ENCODE data around the gene FOXB1.

FOXB1 gene

GRCh38 chr15:60004009-60004845 lies at the start of gene FOXB1:
TSS of gene FOXB1 (plus strand) at chr15:60004311. CDS start at chr15:60004964, 653 bp downstream.
- no peak for DNase-seq (ENCODE audit: low read depth in 2 of 2)

GRCh38 chr15:59958288-59958687 lies 45.8 kb upstream of the FOXB1 start:
- no peak for DNase-seq (ENCODE audit: low read depth in 2 of 2)

GRCh38 chr15:59960318-59960717 lies 43.8 kb upstream of the FOXB1 start:
- DNase-seq (ENCODE audit: low read depth in 2 of 2), result no peak

- no peak for DNase-seq (ENCODE audit: low read depth in 2 of 2)
Observed at GRCh38 chr15:59963322-59963721, 40.8 kb upstream of the FOXB1 start.

DNA sequence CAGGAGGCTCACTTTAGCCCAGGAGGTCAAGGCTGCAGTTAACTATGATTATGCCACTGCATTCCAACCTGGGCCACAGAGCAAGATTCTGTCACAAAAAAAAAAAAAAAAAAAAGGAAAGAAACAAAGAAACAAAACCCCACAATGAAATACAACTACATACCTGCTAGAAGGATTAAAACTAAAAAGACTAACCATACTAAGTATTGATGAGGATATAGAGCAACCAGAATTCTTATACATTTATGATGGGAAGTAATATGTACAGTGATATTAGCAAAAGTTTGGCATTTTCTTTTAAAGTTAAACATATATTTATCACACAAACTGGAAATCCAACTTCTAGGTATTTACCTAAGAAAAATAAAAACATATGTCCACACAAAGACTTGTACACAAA lies 40.2 kb upstream of the FOXB1 start:
- no peak for DNase-seq (ENCODE audit: low read depth in 2 of 2)

DNA sequence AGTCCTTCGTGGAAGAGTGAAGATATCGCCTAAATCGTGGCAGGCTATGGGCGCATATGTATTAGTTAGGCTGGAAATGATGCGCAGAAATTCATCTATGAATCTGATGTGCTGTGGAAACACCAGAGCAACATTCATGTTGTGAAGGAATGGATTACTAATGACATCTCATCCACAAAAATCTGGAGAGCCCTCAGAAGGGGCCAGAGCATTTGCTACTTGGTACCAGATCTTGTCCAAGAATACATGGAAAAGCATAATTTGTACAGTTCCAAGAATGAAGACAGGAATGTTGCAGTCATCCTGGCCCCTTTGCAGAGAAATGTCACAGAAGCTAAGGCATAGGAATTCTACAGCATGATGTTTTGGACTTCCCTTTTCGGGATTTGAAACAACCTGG lies 38.4 kb upstream of the FOXB1 start:
- no peak for DNase-seq (ENCODE audit: low read depth in 2 of 2)

- no peak for DNase-seq (ENCODE audit: low read depth in 2 of 2)
Observed at GRCh38 chr15:59966262-59966661, 37.8 kb upstream of the FOXB1 start.

- no peak for DNase-seq (ENCODE audit: low read depth in 2 of 2)
Observed at GRCh38 chr15:59968314-59968713, 35.8 kb upstream of the FOXB1 start.

- DNase-seq (ENCODE audit: low read depth in 2 of 2), result no peak
Observed at GRCh38 chr15:59972241-59972640, 31.9 kb upstream of the FOXB1 start.

- no peak for DNase-seq (ENCODE audit: low read depth in 2 of 2)
Observed at GRCh38 chr15:59976480-59977271, 27.4 kb upstream of the FOXB1 start.

GRCh38 chr15:59991834-59992233 lies 12.3 kb upstream of the FOXB1 start:
- DNase-seq (ENCODE audit: low read depth in 2 of 2), result no peak

GRCh38 chr15:59993041-59993750 lies 10.9 kb upstream of the FOXB1 start:
- no peak for DNase-seq (ENCODE audit: low read depth in 2 of 2)

- DNase-seq (ENCODE audit: low read depth in 2 of 2), result no peak
Observed at GRCh38 chr15:59993950-59994401, 10.1 kb upstream of the FOXB1 start.

- no peak for DNase-seq (ENCODE audit: low read depth in 2 of 2)
Observed at GRCh38 chr15:59994526-59994887, 9.6 kb upstream of the FOXB1 start.

DNA sequence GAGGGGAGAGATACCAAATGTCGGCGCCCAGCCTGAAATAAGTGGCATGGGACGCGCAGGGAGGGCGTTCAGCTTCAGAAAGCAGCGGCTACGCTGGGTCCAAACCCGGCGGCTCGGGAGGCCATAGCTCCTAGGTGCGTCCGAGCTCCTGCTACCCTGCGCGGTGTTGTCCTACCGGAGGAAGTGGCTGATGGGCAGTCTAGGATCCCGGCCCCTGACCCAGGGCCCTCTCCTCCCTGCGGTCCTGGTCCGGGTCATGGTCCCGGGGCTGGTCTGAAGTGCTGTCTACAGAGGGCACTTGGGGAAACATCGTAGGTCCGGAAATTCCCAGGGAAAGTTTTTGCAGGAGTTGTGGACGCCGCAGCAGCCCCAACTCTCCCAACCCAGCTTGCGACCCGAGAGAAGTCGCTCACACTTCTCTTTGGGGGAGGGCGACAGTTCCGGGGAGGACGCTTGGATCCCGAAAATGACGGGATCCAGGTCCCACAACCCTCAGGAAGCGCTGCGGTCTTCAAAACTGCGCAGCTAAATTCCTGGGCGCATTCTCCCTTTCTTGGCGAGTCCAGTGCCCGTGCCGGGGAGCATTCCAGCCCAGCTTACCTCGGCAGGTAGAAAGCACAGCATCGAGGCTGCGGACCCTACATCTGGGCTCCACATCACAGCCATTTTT lies 9.1 kb upstream of the FOXB1 start:
- DNase-seq (ENCODE audit: low read depth in 2 of 2), result no peak

- DNase-seq (ENCODE audit: low read depth in 2 of 2), result no peak
Observed at GRCh38 chr15:59995568-59996297, 8.4 kb upstream of the FOXB1 start.

GRCh38 chr15:59996298-59997041 lies 7.6 kb upstream of the FOXB1 start:
- DNase-seq (ENCODE audit: low read depth in 2 of 2), result no peak

DNA sequence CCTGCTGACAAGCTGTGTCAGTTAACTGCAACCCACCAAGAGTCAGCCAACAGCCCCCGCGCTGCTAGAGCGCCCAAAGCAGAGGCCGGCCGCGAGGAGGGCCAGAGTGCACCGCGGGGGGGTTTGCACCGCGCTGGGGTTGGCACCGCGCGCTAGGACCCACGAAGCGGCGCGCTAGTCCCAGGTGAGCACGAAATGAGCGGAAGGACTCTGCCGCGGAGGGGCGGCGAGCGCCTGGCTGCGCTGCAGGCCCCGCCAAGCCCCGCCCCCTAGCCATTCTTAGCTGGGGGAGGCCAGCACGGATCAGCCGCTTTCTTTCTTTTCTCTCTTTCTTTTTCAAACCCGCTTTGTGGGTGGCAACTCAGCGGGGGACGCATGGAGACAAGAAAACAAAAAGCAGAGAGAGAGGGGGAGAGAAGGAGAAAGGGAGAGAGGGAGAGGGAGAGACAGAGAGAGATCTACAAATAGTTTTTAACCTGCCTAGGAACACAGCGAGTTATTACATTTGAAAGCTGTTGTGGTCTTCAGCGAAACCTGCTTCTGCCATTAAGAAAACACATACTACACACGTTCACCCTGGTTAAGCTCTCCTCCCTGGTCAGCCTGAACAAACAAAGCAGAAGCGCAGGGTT lies 6.9 kb upstream of the FOXB1 start:
- DNase-seq (ENCODE audit: low read depth in 2 of 2), result no peak

GRCh38 chr15:59998305-59998949 lies 5.7 kb upstream of the FOXB1 start:
- DNase-seq (ENCODE audit: low read depth in 2 of 2), result no peak
